SKM-1 treated with dmso at 0.1 percent for 144 hours (cell line): ENCODE data around the gene C14orf132.
"Not testable (repeated sequence)": the region's sequence is repeated elsewhere in the genome, so short reads cannot be mapped to it uniquely, and the experiment has no call there.

Experiments
- DNase-seq: peaks from one replicate; lab custom pipeline; 2025; ENCODE audit not compliant: unreplicated experiment; lab: John Stamatoyannopoulos, UW

C14orf132 gene

DNA sequence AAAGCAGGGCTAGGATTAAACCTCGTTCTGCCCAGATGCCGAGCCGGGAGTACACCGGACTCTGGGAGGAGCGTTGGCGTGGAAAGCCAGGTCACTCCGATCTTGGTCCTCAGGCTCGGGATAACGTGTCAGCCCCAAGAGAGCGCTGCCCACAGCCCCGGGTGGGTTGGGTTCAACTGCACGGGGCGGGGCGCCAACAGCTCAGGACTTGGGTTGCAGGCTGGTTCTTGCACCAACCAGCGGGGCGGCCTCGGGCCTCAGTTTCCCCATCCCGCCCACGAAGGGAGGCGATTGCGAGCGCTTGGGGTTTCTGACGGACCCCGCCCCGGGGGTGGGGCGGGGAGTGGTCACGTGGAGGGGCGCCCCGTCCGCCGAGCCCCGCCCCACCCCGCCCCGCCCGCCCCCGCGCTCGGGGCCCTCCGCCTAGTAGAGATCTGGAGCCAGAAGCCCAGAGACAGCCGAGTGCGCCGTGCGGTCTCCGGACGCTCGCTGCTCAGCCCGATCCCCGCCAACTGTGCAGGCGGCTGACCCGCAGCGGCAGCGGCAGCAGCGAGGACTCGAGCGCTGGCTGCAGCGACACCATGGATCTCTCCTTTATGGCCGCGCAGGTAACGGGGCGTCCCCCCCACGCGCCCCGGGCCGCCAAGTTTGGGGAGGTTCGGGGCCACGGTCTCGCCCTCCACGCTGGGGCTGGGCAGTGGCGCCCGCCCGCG, at the start of gene C14orf132:
C14orf132 (plus strand) TSS at position 443 of the 713 bp plus-strand sequence; CDS start at position 582, 139 bp downstream.
- DNase-seq = no peak

GRCh38 chr14:95993768-95994592, 45.2 kb upstream of the C14orf132 start:
- no peak for DNase-seq

- DNase-seq = no peak
These were observed 44.6 kb upstream of the C14orf132 start for GRCh38 chr14:95994593-95994928.

DNA sequence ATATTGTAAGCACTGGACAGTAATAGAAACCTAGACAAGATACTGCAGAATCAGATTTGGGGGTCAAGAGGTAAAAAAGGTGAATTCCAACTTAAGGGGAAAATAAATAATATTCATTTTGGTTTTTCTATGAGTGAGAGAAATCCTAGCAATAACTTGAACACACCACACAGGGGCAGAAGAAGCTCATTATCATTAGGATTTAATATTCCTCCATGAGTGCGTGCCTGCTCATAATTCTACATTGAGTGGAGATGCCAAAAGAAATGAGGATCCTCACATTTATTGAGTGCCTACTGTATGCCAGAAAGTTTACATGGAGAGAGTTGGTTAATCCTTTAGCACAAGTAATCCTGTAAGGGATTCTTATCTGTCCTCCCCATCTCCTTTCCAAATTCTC, 40.5 kb upstream of the C14orf132 start:
- no peak for DNase-seq

DNA sequence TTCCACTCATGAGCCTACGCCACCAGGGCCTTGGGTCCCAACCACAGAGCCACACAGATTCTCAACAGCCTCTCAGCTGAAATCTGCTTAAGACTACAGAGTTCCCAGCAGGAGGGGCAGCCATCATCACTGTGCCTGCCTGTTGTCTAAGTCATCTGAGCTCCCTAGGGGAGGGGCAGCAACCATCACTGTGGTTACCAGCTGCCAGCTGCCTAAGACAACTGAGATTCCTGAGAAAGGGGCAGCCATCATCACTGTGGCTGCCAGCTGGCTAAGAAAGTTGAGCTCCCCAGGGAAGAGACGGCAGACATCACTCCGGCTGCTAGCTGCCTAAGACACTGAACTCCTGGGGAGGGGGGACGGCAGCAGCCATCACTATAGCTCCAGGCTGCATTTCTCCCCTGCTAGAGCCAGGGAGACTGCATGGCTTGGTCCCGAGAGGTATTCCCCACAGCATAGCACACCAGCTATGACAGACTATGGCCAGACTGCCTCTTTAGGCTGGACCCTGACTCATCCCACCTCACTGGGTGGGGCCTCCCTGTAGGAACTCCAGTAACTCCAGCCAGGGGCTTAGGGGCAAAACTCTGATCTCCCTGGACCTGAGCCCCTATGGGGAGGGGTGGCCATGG, 37.2 kb upstream of the C14orf132 start:
- DNase-seq = no peak

GRCh38 chr14:96002498-96002884, 36.7 kb upstream of the C14orf132 start:
- no peak for DNase-seq

DNA sequence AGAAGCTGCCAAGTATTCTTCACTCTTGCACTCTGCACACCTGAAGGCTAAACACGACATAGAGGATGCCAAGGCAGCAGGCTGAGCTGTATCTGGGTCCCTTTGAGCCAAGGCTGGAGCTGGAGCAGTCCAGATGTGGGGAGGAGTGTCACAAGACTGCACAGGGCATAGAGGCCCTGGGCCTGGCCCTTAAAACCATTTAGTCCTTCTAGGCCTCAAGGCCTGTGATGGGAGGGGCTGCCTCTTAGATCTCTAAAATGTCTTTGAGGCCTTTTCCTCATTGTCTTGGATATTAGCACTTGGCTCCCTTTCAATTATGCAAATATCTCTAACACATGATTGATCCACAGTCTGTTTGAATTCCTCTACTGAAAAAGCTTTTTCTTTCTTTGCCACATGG, 28.0 kb upstream of the C14orf132 start:
- DNase-seq = no peak

- no peak for DNase-seq
These were observed 27.6 kb upstream of the C14orf132 start for GRCh38 chr14:96011607-96012006.

DNA sequence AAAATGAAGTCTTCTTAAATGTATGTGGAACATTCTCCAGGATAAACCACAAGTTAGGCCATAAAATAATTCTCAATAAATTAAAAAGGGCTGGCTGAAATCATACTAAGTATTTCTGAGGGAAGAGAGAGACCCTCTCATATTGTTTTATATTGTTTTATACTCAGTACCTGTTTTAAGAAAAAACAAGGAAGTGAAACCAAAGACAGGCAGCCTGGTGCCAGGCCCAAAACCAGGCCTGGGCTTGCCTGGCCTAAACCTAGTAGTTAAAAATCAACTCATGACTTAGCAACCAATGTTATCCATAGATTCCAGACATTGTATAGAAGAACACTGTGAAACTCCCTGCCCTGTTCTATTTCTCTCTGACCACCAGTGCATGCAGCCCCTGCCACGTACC, 26.4 kb upstream of the C14orf132 start:
- not testable (repeated sequence) for DNase-seq

DNA sequence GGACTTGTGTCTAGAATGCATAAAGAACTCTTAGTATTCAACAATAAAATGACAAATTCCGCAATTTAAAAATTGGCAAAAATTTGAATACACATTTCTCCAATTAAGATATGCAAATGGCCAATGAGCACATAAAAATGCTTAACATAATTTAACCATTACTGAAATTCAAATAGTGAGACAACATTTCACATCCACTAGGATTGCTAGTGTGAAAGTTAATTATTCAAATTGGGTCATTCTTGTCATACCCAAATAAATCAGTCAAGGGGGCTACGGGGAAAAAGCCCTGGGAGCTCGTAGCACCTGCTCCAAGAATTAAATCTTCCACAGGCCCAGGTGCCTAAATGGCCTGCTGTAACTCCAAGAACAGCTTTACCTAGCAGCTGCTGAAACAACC, 25.0 kb upstream of the C14orf132 start:
- no peak for DNase-seq

GRCh38 chr14:96016501-96017160, 22.5 kb upstream of the C14orf132 start:
- no peak for DNase-seq

DNA sequence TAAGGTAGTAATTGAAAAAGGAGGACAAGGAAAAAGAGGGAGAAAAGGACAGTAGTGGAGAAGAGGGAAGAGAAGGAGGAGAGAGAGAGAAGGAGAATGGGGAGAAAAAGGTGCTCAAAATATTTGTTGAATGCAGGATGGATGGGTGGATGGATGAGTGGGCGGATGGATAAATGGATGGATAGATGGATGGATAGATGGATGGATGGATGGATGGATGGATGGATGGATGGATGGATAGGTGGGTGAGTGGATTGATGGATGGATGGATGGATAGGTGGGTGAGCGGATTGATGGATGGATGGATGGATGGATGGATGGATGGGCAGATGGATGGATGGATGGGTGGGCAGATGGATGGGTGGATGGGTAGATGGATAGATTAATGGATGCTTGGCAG, 21.3 kb upstream of the C14orf132 start:
- DNase-seq = no peak

DNA sequence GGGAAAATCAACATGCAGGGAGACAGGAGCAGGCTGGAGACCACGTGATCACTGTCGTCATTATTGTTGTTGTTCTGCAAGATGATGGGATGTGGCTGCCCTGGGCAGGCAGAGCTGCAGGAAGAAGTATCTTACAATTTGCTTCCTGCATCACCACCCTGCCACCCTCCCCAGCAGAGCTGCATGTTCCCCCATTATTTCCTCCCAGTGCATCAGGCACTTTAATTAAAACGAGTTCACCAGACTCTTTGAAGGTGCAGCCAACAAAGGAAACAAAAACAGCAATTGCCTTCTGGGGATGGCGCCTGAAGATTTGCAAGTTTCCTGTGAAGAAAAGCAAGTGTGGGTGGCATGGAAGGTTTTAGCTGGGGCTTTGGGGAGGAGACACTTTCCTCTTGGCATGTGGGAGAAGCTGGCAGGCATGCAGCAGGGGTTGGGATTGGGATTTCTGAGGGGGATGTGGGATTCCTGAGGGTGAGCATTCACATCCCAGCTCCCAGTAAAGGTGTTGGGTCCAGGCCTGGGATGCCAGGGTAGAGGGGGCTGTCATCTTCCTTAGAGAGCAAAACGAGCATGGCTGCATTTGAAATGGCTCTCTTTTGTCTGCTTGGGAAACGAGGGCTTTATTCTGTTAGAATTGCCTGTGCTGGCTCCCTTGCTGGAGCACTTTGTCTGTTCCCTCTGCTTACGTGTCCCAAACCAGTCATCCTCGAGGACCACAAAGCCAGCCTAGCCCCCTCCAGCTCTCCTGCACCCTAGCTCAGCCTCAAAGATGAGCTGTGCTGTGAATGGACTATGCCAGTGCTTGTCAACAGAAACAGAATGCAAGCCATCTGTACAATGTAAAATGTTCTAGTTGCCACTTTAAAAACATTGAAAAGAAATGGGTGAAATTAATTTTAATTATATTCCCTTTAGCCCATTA, 11.5 kb upstream of the C14orf132 start:
- DNase-seq = no peak

DNA sequence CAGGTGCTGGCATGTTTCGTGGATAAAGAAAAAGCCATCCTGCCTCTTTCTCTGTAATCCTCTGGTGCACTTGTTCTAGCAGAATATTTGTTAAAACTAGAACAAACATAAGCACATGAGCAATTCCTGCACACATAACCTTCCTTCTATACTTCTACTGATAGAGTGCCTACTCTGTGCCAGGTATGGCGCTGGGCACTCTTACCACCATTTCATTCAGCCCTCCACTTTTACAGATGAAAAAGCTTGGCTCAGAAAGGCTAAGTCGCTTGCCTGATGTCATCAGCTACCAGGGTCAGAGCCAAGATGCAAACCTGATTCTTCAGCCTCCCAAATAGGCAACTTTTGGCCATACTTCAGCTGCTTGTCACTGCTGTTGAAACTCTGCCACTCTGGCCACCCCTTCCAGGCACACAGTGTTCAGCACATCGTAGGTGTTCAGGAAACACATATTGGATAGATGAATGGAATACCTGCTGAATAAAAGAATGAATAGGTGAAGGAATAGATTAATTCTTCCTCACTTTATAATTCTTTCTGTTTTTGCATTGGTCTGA, 10.0 kb upstream of the C14orf132 start:
- no peak for DNase-seq

- no peak for DNase-seq
These were observed 8.9 kb upstream of the C14orf132 start for GRCh38 chr14:96030108-96030760.

DNA sequence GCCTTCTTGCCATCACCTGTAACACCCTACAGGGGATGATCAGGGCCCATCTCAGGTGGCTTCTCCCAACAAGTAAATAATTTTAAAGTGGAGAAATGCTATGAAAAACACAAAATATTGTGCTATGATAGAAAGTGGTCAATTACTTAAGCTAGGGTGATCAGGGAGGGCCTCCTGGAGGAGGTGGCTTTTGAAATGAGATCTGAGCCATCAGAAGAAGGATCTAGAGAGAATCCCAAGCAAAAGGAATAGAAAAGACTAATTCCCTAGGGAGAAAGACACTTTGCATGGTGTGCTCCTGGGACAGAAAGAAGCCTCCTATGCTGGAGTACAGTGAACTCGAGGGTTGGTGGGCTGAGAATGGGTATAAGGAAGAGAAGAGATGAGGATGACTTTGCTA, 7.5 kb upstream of the C14orf132 start:
- no peak for DNase-seq

GRCh38 chr14:96035456-96035855, 3.7 kb upstream of the C14orf132 start:
- no peak for DNase-seq

- no peak for DNase-seq
These were observed 1.1 kb upstream of the C14orf132 start for GRCh38 chr14:96037891-96038557.

GRCh38 chr14:96038558-96038919, 623 bp upstream of the C14orf132 start:
- DNase-seq = no peak
